Neural cell (in vitro differentiated cells): ENCODE measurements around the gene PRPF40A. TPM values are rescaled to one million over a fixed set of nuclear protein-coding genes. Genes with fewer than 3 reads are reported as not detected.

Experiments
- H2AFZ ChIP-seq: fragments of 200-600, 300-800 bp; sonication (generic), shearing (Covaris generic); 2 replicates; pipeline ENCODE4 v1.6.0; 2014; ENCODE audit warnings: low read depth, mild to moderate bottlenecking, antibody characterized with exemption, low read length, moderate library complexity
- H3F3A ChIP-seq: fragments of 200-600 bp; shearing (Covaris generic); 2 replicates; pipeline ENCODE4 v1.6.1; 2016; ENCODE audit warnings: mild to moderate bottlenecking, moderate library complexity, mixed read lengths, antibody characterized with exemption, low read length; ENCODE audit not compliant: insufficient read depth, poor library complexity, severe bottlenecking
- H3K27ac ChIP-seq: fragments of 200-600, 300-800 bp; sonication (generic), shearing (Covaris generic); 2 replicates; pipeline ENCODE4 v1.5.1; 2014; ENCODE audit warnings: mild to moderate bottlenecking, low read length, moderate library complexity
- H3K27me3 ChIP-seq: fragments of 300-800, 200-600 bp; sonication (generic), shearing (Covaris generic); 2 replicates; pipeline ENCODE4 v1.6.0; 2014; ENCODE audit warnings: mild to moderate bottlenecking, low read depth, low read length, moderate library complexity; ENCODE audit not compliant: insufficient read depth
- H3K36me3 ChIP-seq: fragments of 300-800, 200-600 bp; sonication (generic), shearing (Covaris generic); 2 replicates; pipeline ENCODE4 v1.5.1; 2014; ENCODE audit warnings: mild to moderate bottlenecking, antibody characterized with exemption, low read length, moderate library complexity; ENCODE audit not compliant: insufficient read depth
- H3K4me2 ChIP-seq: fragments of 300-800, 200-600 bp; sonication (generic), shearing (Covaris generic); 2 replicates; pipeline ENCODE4 v1.6.0; 2014; ENCODE audit warnings: mild to moderate bottlenecking, low read length
- H3K4me3 ChIP-seq: fragments of 300-800, 200-600 bp; sonication (generic), shearing (Covaris generic); 2 replicates; pipeline ENCODE4 v1.5.1; 2014; ENCODE audit warnings: mild to moderate bottlenecking, low read length, moderate library complexity
- H3K79me2 ChIP-seq: fragments of 200-600 bp; shearing (Covaris generic); replicated peaks from 2 replicates; pipeline ENCODE4 v1.6.0; 2014; ENCODE audit warnings: mild to moderate bottlenecking, low read length, moderate library complexity; ENCODE audit not compliant: insufficient read depth
- H3K9ac ChIP-seq: fragments of 300-800, 200-600 bp; sonication (generic), shearing (Covaris generic); 2 replicates; pipeline ENCODE4 v1.6.1; 2016; ENCODE audit warnings: mild to moderate bottlenecking, low read length, mixed read lengths
- H3K9me2 ChIP-seq: fragments of 200-600 bp; shearing (Covaris generic); 2 replicates; pipeline ENCODE4 v1.6.1; 2016; ENCODE audit warnings: mild to moderate bottlenecking, low read length, mixed read lengths; ENCODE audit not compliant: insufficient read depth
- H3K9me3 ChIP-seq: fragments of 200-600, 300-800 bp; sonication (generic), shearing (Covaris generic); 2 replicates; pipeline ENCODE4 v1.6.1; 2016; ENCODE audit warnings: mild to moderate bottlenecking, mixed run types, low read length, moderate library complexity, mixed read lengths
- H4K20me1 ChIP-seq: fragments of 200-600 bp; shearing (Covaris generic); 2 replicates; pipeline ENCODE4 v1.6.1; 2016; ENCODE audit warnings: mild to moderate bottlenecking, mixed run types; ENCODE audit not compliant: insufficient read depth
- EP300 ChIP-seq: fragments of 450-650 bp; conservative IDR thresholded peaks from 2 replicates; pipeline ENCODE4 v1.6.1; 2014; ENCODE audit warnings: antibody characterized with exemption, mild to moderate bottlenecking, moderate library complexity; ENCODE audit not compliant: poor library complexity, severe bottlenecking
- EZH2 ChIP-seq: fragments of 200-600, 300-800 bp; shearing (Covaris generic), sonication (generic); IDR thresholded peaks from 2 replicates; pipeline ENCODE4 v1.6.1; 2014; ENCODE audit warnings: antibody characterized with exemption, low read length, borderline replicate concordance, mild to moderate bottlenecking; ENCODE audit not compliant: insufficient read depth, poor library complexity, severe bottlenecking
- MXI1 ChIP-seq: fragments of 450-650 bp; conservative IDR thresholded peaks from 2 replicates; pipeline ENCODE4 v1.6.1; 2014; ENCODE audit warnings: antibody characterized with exemption, mild to moderate bottlenecking; ENCODE audit not compliant: poor library complexity, severe bottlenecking
- POLR2AphosphoS5 ChIP-seq: IDR thresholded peaks from 2 replicates; pipeline ENCODE4 v1.6.1; 2012
- RAD21 ChIP-seq: fragments of 450-650 bp; conservative IDR thresholded peaks from 2 replicates; pipeline ENCODE4 v1.6.1; 2014; ENCODE audit warnings: antibody characterized with exemption, mild to moderate bottlenecking, moderate library complexity
- REST ChIP-seq: IDR thresholded peaks from 2 replicates; pipeline ENCODE4 v1.6.1; 2012; ENCODE audit warnings: borderline replicate concordance
- SMC3 ChIP-seq: fragments of 450-650 bp; conservative IDR thresholded peaks from 2 replicates; pipeline ENCODE4 v1.6.1; 2014; ENCODE audit warnings: antibody characterized with exemption, mild to moderate bottlenecking, moderate library complexity; ENCODE audit not compliant: poor library complexity
- TAF1 ChIP-seq: IDR thresholded peaks from 2 replicates; pipeline ENCODE4 v1.6.1; 2012; ENCODE audit warnings: low read depth
- polyA plus RNA-seq: library from polyadenylated mRNA; depleted of rRNA; stranded (reverse); fragments of >200 nt; gene quantifications from 2 replicates; pipeline ENCODE4 v1.2.3, GENCODE V29; 2014
- TF ChIP-seq, protein P1 (sequence below): fragments of 450-650 bp; IDR thresholded peaks from 2 replicates; pipeline ENCODE4 v1.5.1; 2014; ENCODE audit warnings: antibody characterized with exemption, mild to moderate bottlenecking, moderate library complexity; ENCODE audit not compliant: poor library complexity, severe bottlenecking

PRPF40A gene
- polyA plus RNA-seq, 1 donor from 2014 or later = 105 TPM

- peaks cover 3% of the 10 kb centered on the region for H3K36me3 ChIP-seq
- H4K20me1 ChIP-seq = no peaks in the 10 kb centered on the region
- no peak overlapping the region for H3K27ac ChIP-seq
- H3K79me2 ChIP-seq = peaks cover 16% of the 10 kb centered on the region
- TF ChIP-seq POLR2AphosphoS5 (no peak), MXI1 (no peak), EZH2 (no peak), REST (no peak), TAF1 (no peak), RAD21 (no peak), EP300 (no peak), SMC3 (no peak)
- TF ChIP-seq, protein P1, sequence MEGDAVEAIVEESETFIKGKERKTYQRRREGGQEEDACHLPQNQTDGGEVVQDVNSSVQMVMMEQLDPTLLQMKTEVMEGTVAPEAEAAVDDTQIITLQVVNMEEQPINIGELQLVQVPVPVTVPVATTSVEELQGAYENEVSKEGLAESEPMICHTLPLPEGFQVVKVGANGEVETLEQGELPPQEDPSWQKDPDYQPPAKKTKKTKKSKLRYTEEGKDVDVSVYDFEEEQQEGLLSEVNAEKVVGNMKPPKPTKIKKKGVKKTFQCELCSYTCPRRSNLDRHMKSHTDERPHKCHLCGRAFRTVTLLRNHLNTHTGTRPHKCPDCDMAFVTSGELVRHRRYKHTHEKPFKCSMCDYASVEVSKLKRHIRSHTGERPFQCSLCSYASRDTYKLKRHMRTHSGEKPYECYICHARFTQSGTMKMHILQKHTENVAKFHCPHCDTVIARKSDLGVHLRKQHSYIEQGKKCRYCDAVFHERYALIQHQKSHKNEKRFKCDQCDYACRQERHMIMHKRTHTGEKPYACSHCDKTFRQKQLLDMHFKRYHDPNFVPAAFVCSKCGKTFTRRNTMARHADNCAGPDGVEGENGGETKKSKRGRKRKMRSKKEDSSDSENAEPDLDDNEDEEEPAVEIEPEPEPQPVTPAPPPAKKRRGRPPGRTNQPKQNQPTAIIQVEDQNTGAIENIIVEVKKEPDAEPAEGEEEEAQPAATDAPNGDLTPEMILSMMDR = no peak
- H3F3A ChIP-seq = no peaks in the 10 kb centered on the region
- no peaks in the 10 kb centered on the region for H3K9me3 ChIP-seq
- H3K4me3 ChIP-seq = no peak overlapping the region
- H3K9me2 ChIP-seq = no peaks in the 10 kb centered on the region
- H3K4me2 ChIP-seq = no peak overlapping the region
- no peak overlapping the region for H3K9ac ChIP-seq
- H2AFZ ChIP-seq = no peak overlapping the region
- no peaks in the 10 kb centered on the region for H3K27me3 ChIP-seq
These were observed 34.6 kb downstream of the PRPF40A start for GRCh38 chr2:152682663-152683062.

DNA sequence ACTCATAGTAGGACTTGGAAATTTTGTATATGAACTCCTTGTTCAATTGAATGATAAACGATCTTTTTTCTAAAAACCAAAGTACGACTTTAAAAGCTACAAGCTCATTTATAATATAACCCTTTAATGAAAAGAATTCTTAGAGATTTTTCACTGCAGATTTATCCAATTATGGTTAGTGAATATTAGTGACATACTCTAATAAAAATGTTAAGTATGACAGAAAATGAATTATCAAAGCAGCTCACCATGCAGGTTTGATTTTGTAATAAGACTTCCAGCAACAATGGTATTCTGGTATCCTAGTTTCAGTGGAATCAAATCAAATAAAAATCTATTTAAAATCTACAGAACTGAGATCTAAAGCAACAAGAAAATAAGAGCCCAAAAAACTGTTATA is 38.5 kb downstream of the PRPF40A start:
- H3K36me3 ChIP-seq = peaks cover 3% of the 10 kb centered on the region
- no peak overlapping the region for H2AFZ ChIP-seq
- TF ChIP-seq, protein P1 = no peak
- TF ChIP-seq POLR2AphosphoS5 (no peak), RAD21 (no peak), MXI1 (no peak), TAF1 (no peak), EP300 (no peak), SMC3 (no peak), REST (no peak), EZH2 (no peak)
- H3K79me2 ChIP-seq = no peaks in the 10 kb centered on the region
- H3K9ac ChIP-seq = no peak overlapping the region
- no peaks in the 10 kb centered on the region for H3K27me3 ChIP-seq
- no peaks in the 10 kb centered on the region for H3K9me2 ChIP-seq
- H3K4me3 ChIP-seq = no peak overlapping the region
- H4K20me1 ChIP-seq = no peaks in the 10 kb centered on the region
- H3K4me2 ChIP-seq = no peak overlapping the region
- no peaks in the 10 kb centered on the region for H3K9me3 ChIP-seq
- no peaks in the 10 kb centered on the region for H3F3A ChIP-seq
- H3K27ac ChIP-seq = no peak overlapping the region
